SK-N-SH (cell line): ENCODE results near the gene EXOC3L1. TPM values are rescaled to one million over a fixed set of nuclear protein-coding genes. Genes with fewer than 3 reads are reported as not detected.

Experiments
- CTCF ChIA-PET: fragments of 300-600, 350-600 bp; formaldehyde crosslinking; extraction: SDS; loops from one replicate; lab custom pipeline; 2021; lab: Yijun Ruan, JAX
- POLR2A ChIA-PET: fragments of 350-600 bp; sonication (Branson Sonifier 250); formaldehyde crosslinking; extraction: SDS; loops from one replicate; lab custom pipeline; 2020; ENCODE audit warnings: antibody characterized with exemption, inconsistent platforms; lab: Yijun Ruan, JAX
- DNase-seq: peaks from one replicate; pipeline ENCODE4 v3.0.0; 2012
- H2AFZ ChIP-seq: fragments of 200-600 bp; sonication (generic); 2 replicates; pipeline ENCODE4 v1.8.1; 2016; ENCODE audit warnings: antibody characterized with exemption, mild to moderate bottlenecking, low read depth
- H3F3A ChIP-seq: fragments of 200-600 bp; sonication (generic); replicated peaks from 2 replicates; pipeline ENCODE3; 2016; ENCODE audit warnings: antibody characterized with exemption, mild to moderate bottlenecking; ENCODE audit not compliant: insufficient read depth
- H3K27ac ChIP-seq, 2 experiments: fragments of 200-500 bp in 1 of 2; fragments of 200-600 bp in 1 of 2; sonication (Bioruptor generic) in 1 of 2; sonication (generic), shearing (Covaris generic) in 1 of 2; 2 replicates each; pipeline versions ENCODE4 v1.5.1 to v1.6.1; 2014 to 2016; ENCODE audit warnings: low read depth in 2 of 2, inconsistent platforms in 1 of 2, low read length in 1 of 2, mild to moderate bottlenecking in 1 of 2, mixed read lengths in 1 of 2
- H3K27me3 ChIP-seq: fragments of 200-600 bp; sonication (generic), shearing (Covaris generic); 2 replicates; pipeline ENCODE4 v1.6.1; 2016; ENCODE audit warnings: mixed run types; ENCODE audit not compliant: insufficient read depth
- H3K36me3 ChIP-seq, 2 experiments: fragments of 200-500 bp in 1 of 2; fragments of 200-600 bp in 1 of 2; sonication (Bioruptor generic) in 1 of 2; sonication (generic) in 1 of 2; replicated peaks in 1 of 2; 2 replicates each; pipeline versions ENCODE3 to v1.5.1; 2014 to 2016; ENCODE audit warnings: low read length in 1 of 2, mild to moderate bottlenecking in 1 of 2; ENCODE audit not compliant: insufficient read depth in 2 of 2, control insufficient read depth in 1 of 2
- H3K4me1 ChIP-seq, 2 experiments: fragments of 200-500 bp in 1 of 2; fragments of 200-600 bp in 1 of 2; sonication (Bioruptor generic) in 1 of 2; sonication (generic), shearing (Covaris generic) in 1 of 2; 2 replicates each; pipeline versions ENCODE4 v1.5.1 to v1.6.1; 2014 to 2016; ENCODE audit warnings: low read depth in 1 of 2, low read length in 1 of 2, mixed run types in 1 of 2; ENCODE audit not compliant: insufficient read depth in 2 of 2, control insufficient read depth in 1 of 2
- H3K4me2 ChIP-seq: fragments of 200-600 bp; sonication (generic), shearing (Covaris generic); 2 replicates; pipeline ENCODE4 v1.6.1; 2017; ENCODE audit warnings: mixed run types
- H3K4me3 ChIP-seq, 2 experiments: fragments of 200-500 bp in 1 of 2; fragments of 200-600 bp in 1 of 2; sonication (Bioruptor generic) in 1 of 2; sonication (generic), shearing (Covaris generic) in 1 of 2; 2 replicates each; pipeline versions ENCODE4 v1.5.1 to v1.8.1; 2014 to 2016; ENCODE audit warnings: low read depth in 2 of 2, inconsistent platforms in 1 of 2, low read length in 1 of 2, mild to moderate bottlenecking in 1 of 2, mixed read lengths in 1 of 2, moderate library complexity in 1 of 2
- H3K79me2 ChIP-seq: fragments of 200-600 bp; sonication (generic); 2 replicates; pipeline ENCODE4 v1.8.1; 2017; ENCODE audit warnings: mild to moderate bottlenecking; ENCODE audit not compliant: insufficient read depth
- H3K9ac ChIP-seq: fragments of 200-600 bp; sonication (generic); 2 replicates; pipeline ENCODE4 v1.6.1; 2017; ENCODE audit warnings: mixed run types
- H3K9me2 ChIP-seq: fragments of 200-600 bp; sonication (generic); 2 replicates; pipeline ENCODE4 v1.6.1; 2017; ENCODE audit warnings: mixed run types
- H3K9me3 ChIP-seq: fragments of 200-600 bp; sonication (generic); 2 replicates; pipeline ENCODE4 v1.6.1; 2017; ENCODE audit warnings: mixed run types, mild to moderate bottlenecking, moderate library complexity
- H4K20me1 ChIP-seq: fragments of 200-600 bp; sonication (generic); 2 replicates; pipeline ENCODE4 v1.6.1; 2017; ENCODE audit warnings: mild to moderate bottlenecking, mixed run types; ENCODE audit not compliant: insufficient read depth
- CHD2 ChIP-seq: fragments of 150-350 bp; IDR thresholded peaks from 2 replicates; pipeline ENCODE4 v1.6.1; 2018; ENCODE audit warnings: low read length; ENCODE audit not compliant: partially characterized antibody
- EZH2phosphoT487 ChIP-seq: fragments of 200-600 bp; sonication (generic); IDR thresholded peaks from 2 replicates; pipeline ENCODE4 v1.6.1; 2017; ENCODE audit warnings: low read depth, mixed run types, mild to moderate bottlenecking, antibody characterized with exemption, moderate library complexity, borderline replicate concordance
- FOSL2 ChIP-seq: IDR thresholded peaks from 2 replicates; pipeline ENCODE4 v1.4.0; 2012; ENCODE audit warnings: low read depth, mild to moderate bottlenecking, moderate library complexity, borderline replicate concordance
- JUND ChIP-seq: IDR thresholded peaks from 2 replicates; pipeline ENCODE4 v1.4.0; 2012
- MAX ChIP-seq: IDR thresholded peaks from 2 replicates; pipeline ENCODE4 v1.4.0; 2012; ENCODE audit warnings: low read depth
- MEF2A ChIP-seq: IDR thresholded peaks from 2 replicates; pipeline ENCODE4 v1.4.0; 2012; ENCODE audit warnings: low read depth, borderline replicate concordance
- MXI1 ChIP-seq: IDR thresholded peaks from 2 replicates; pipeline ENCODE4 v1.6.1; 2012; ENCODE audit warnings: mild to moderate bottlenecking, low read depth, low read length, improper control_type of control experiment
- NFIC ChIP-seq: IDR thresholded peaks from 2 replicates; pipeline ENCODE4 v1.4.0; 2012; ENCODE audit warnings: borderline replicate concordance
- NRF1 ChIP-seq: IDR thresholded peaks from 2 replicates; pipeline ENCODE4 v1.6.1; 2012; ENCODE audit warnings: low read depth, mild to moderate bottlenecking, low read length
- POLR2AphosphoS5 ChIP-seq: IDR thresholded peaks from 2 replicates; pipeline ENCODE4 v1.6.1; 2012; ENCODE audit warnings: low read depth, low read length
- RAD21 ChIP-seq: IDR thresholded peaks from 2 replicates; pipeline ENCODE4 v1.6.1; 2012; ENCODE audit warnings: mild to moderate bottlenecking, low read length
- RXRA ChIP-seq: IDR thresholded peaks from 2 replicates; pipeline ENCODE4 v1.4.0; 2012; ENCODE audit warnings: low read depth, mild to moderate bottlenecking, borderline replicate concordance
- TAF1 ChIP-seq: IDR thresholded peaks from 2 replicates; pipeline ENCODE4 v1.6.1; 2012; ENCODE audit warnings: low read depth, mild to moderate bottlenecking, low read length, moderate library complexity, borderline replicate concordance
- TCF12 ChIP-seq: IDR thresholded peaks from 2 replicates; pipeline ENCODE4 v1.4.0; 2012
- TEAD4 ChIP-seq: IDR thresholded peaks from 2 replicates; pipeline ENCODE4 v1.4.0; 2012; ENCODE audit warnings: mild to moderate bottlenecking, borderline replicate concordance; ENCODE audit not compliant: insufficient read depth
- YY1 ChIP-seq: IDR thresholded peaks from 2 replicates; pipeline ENCODE4 v1.4.0; 2012; ENCODE audit warnings: low read depth, mild to moderate bottlenecking
- ZBTB33 ChIP-seq: IDR thresholded peaks from 2 replicates; pipeline ENCODE4 v1.4.0; 2012; ENCODE audit warnings: low read depth, borderline replicate concordance
- WGBS: methylation state at CpG from one replicate; pipeline ENCODE4 v1.1.6; 2017; ENCODE audit warnings: low lambda C conversion rate; 5-methylcytosine and 5-hydroxymethylcytosine counted together
- polyA plus RNA-seq, 3 experiments: library from polyadenylated mRNA; depleted of rRNA; stranded (reverse); fragments of >200 nt; gene quantifications; 2 replicates each; pipeline ENCODE4 v1.2.3, GENCODE V29; 2012

The EXOC3L1 gene
- polyA plus RNA-seq, 1 of the 3 experiments (the other 2 are of a cell fraction), result 0.46 TPM

- no peaks in the 10 kb centered on the region for H3K9me2 ChIP-seq
- H3K36me3 ChIP-seq, result peaks cover 51 to 59% of the 10 kb centered on the region in 2 experiments
- H3K4me2 ChIP-seq, result no peak overlapping the region
- no peak overlapping the region for H3K9ac ChIP-seq
- no peak for TF ChIP-seq TCF12
- no peak for TF ChIP-seq ZBTB33
- TF ChIP-seq YY1, result no peak
- no peak for TF ChIP-seq RXRA
- no peak for TF ChIP-seq NRF1
- no peak for TF ChIP-seq TEAD4
- TF ChIP-seq MAX, result no peak
- TF ChIP-seq CHD2, result no peak
- TF ChIP-seq POLR2AphosphoS5, result no peak
- TF ChIP-seq RAD21, result no peak
- TF ChIP-seq JUND, result no peak
- TF ChIP-seq NFIC, result no peak
- no peak for DNase-seq
- H3F3A ChIP-seq, result peaks cover 45% of the 10 kb centered on the region
- WGBS, result 89% methylated on average over 15 of the region's 17 CpGs
- peaks cover 29% of the 10 kb centered on the region for H3K79me2 ChIP-seq
- H3K4me1 ChIP-seq, result peaks cover 3 to 12% of the 10 kb centered on the region in 2 experiments; a peak in 3 of 4 replicates
- peak overlapping the region in 1 of 2 experiments; percentile 27; a peak in 1 of 4 replicates for H3K27ac ChIP-seq
- no peaks in the 10 kb centered on the region for H3K27me3 ChIP-seq
- H2AFZ ChIP-seq, result no peak overlapping the region
- no peak overlapping the region for H3K4me3 ChIP-seq
- POLR2A ChIA-PET, result interaction anchor here (1.9 kb wide), 1 partner anchor 9 kb away, joined by 9 read pairs; the partner anchor contains the start of gene TMEM208
- no peaks in the 10 kb centered on the region for H4K20me1 ChIP-seq
- no peaks in the 10 kb centered on the region for H3K9me3 ChIP-seq
- CTCF ChIA-PET, result interaction anchor here (0.6 to 2.5 kb wide), 6 partner anchors 10 to 285 kb away, joined by 3 to 7 read pairs (median 4); no protein-coding TSS in a partner anchor
Observed at GRCh38 chr16:67235816-67236562, 46.1 kb upstream of the EXOC3L1 start.

- Histone ChIP-seq H3K4me1 (no peaks in the 10 kb centered on the region), H3K4me3 (no peak overlapping the region), H3K4me2 (no peak overlapping the region), H3K27ac (no peak overlapping the region), H4K20me1 (no peaks in the 10 kb centered on the region), H3F3A (peaks cover 46% of the 10 kb centered on the region), H3K9me2 (no peaks in the 10 kb centered on the region), H3K27me3 (no peaks in the 10 kb centered on the region), H3K36me3 (peaks cover 48 to 72% of the 10 kb centered on the region in 2 experiments), H3K79me2 (peaks cover 13% of the 10 kb centered on the region), H3K9me3 (no peaks in the 10 kb centered on the region), H3K9ac (no peak overlapping the region), H2AFZ (no peak overlapping the region)
- DNase-seq, result no peak
- 92% methylated on average over 9 of the region's 10 CpGs for WGBS
- TF ChIP-seq MEF2A (no peak), TCF12 (no peak), TAF1 (no peak), FOSL2 (no peak), EZH2phosphoT487 (no peak), MXI1 (no peak), RXRA (no peak)
- POLR2A ChIA-PET, result no interaction called here
- CTCF ChIA-PET, result interaction anchor here (2.5 kb wide), 1 partner anchor 12 kb away, joined by 7 read pairs; no protein-coding TSS in a partner anchor
Observed at GRCh38 chr16:67234180-67234597, 44.3 kb upstream of the EXOC3L1 start.
